PC-9 (cell line): ENCODE measurements around the gene AVPI1.

Experiments
- EZH2 ChIP-seq: fragments of 200-600 bp; sonication (generic); IDR thresholded peaks from 2 replicates; pipeline ENCODE4 v1.8.0; 2017; ENCODE audit warnings: antibody characterized with exemption, low read depth
- TF ChIP-seq, protein P1 (sequence below): fragments of 200-600 bp; sonication (generic); conservative IDR thresholded peaks from 2 replicates; pipeline ENCODE4 v1.6.1; 2017; ENCODE audit warnings: mixed run types, antibody characterized with exemption, mild to moderate bottlenecking, moderate library complexity

DNA sequence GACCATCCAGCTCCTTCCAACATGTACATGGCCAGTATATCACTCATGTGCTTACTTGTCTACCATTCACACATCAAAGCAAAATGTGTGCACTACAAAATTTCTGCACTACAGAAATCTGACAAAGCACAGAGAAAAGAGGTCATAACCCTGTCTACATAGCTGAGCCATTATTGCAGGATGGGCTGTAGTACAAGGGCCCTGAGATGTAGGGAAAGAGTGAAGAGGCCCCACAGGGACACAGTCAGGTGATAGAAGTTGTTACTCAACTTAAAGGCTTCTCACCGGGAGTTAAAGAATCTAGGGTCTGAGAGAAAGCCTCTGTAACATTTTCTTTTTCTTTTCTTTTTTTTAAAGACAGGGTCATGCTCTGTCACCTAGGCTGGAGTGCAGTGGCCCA, 17.5 kb downstream of the AVPI1 start:
- TF ChIP-seq, protein P1, sequence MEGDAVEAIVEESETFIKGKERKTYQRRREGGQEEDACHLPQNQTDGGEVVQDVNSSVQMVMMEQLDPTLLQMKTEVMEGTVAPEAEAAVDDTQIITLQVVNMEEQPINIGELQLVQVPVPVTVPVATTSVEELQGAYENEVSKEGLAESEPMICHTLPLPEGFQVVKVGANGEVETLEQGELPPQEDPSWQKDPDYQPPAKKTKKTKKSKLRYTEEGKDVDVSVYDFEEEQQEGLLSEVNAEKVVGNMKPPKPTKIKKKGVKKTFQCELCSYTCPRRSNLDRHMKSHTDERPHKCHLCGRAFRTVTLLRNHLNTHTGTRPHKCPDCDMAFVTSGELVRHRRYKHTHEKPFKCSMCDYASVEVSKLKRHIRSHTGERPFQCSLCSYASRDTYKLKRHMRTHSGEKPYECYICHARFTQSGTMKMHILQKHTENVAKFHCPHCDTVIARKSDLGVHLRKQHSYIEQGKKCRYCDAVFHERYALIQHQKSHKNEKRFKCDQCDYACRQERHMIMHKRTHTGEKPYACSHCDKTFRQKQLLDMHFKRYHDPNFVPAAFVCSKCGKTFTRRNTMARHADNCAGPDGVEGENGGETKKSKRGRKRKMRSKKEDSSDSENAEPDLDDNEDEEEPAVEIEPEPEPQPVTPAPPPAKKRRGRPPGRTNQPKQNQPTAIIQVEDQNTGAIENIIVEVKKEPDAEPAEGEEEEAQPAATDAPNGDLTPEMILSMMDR, result no peak
- TF ChIP-seq EZH2, result no peak
